H1 (cell line): Measurements from ENCODE around the gene LOXHD1.

Source experiments
- CBX5 ChIP-seq: fragments of 300-800, 300-1000 bp; sonication (generic); IDR thresholded peaks from 2 replicates; pipeline ENCODE4 v1.7.1; 2016; ENCODE audit warnings: antibody characterized with exemption, low read length, low read depth
- CHD1 ChIP-seq: IDR thresholded peaks from 2 replicates; pipeline ENCODE4 v1.6.1; 2012; ENCODE audit warnings: low read depth, low read length, improper control_type of control experiment
- CREB1 ChIP-seq: IDR thresholded peaks from 2 replicates; pipeline ENCODE4 v1.6.1; 2012; ENCODE audit warnings: inconsistent platforms
- EP300 ChIP-seq, 2 experiments: IDR thresholded peaks; 1 replicate in 1 of 2; 2 replicates in 1 of 2; pipeline ENCODE4 v1.6.1; 2011 to 2012; ENCODE audit warnings: low read depth in 2 of 2, low read length in 2 of 2, mild to moderate bottlenecking in 2 of 2, borderline replicate concordance in 1 of 2, inconsistent platforms in 1 of 2, moderate library complexity in 1 of 2
- FOSL1 ChIP-seq: IDR thresholded peaks from 2 replicates; pipeline ENCODE4 v1.6.1; 2011; ENCODE audit warnings: mild to moderate bottlenecking, low read depth, low read length, moderate library complexity; ENCODE audit not compliant: insufficient read depth
- GTF2F1 ChIP-seq: IDR thresholded peaks from 2 replicates; pipeline ENCODE4 v1.6.1; 2012; ENCODE audit warnings: low read depth, low read length, improper control_type of control experiment, borderline replicate concordance
- HDAC6 ChIP-seq: IDR thresholded peaks from one replicate; pipeline ENCODE4 v1.7.1; 2012; ENCODE audit warnings: low read depth, mild to moderate bottlenecking, inconsistent platforms, low read length, moderate library complexity
- JUN ChIP-seq: IDR thresholded peaks from 2 replicates; pipeline ENCODE4 v1.6.1; 2011; ENCODE audit warnings: low read depth, mild to moderate bottlenecking, improper control_type of control experiment, low read length
- POLR2A ChIP-seq, 2 experiments: IDR thresholded peaks; 1 replicate in 1 of 2; 2 replicates in 1 of 2; pipeline ENCODE4 v1.6.1; 2011; ENCODE audit warnings: low read depth in 2 of 2, low read length in 2 of 2, mild to moderate bottlenecking in 2 of 2; ENCODE audit errors: control extremely low read depth in 1 of 2
- POLR2AphosphoS5 ChIP-seq: IDR thresholded peaks from 2 replicates; pipeline ENCODE4 v1.6.1; 2011; ENCODE audit warnings: low read depth, low read length
- SIN3A ChIP-seq, 2 experiments: IDR thresholded peaks in 1 of 2; conservative IDR thresholded peaks in 1 of 2; 2 replicates each; pipeline ENCODE4 v1.6.1; 2011 to 2012; ENCODE audit warnings: low read length in 2 of 2, improper control_type of control experiment in 1 of 2, low read depth in 1 of 2, mild to moderate bottlenecking in 1 of 2
- YY1 ChIP-seq: IDR thresholded peaks from 2 replicates; pipeline ENCODE4 v1.6.1; 2011; ENCODE audit warnings: low read depth, mild to moderate bottlenecking, low read length
- TF ChIP-seq, protein P1 (sequence below), 3 experiments: IDR thresholded peaks; 1 replicate in 2 of 3; 2 replicates in 1 of 3; pipeline versions ENCODE4 v1.5.1 to v1.6.1; 2011; ENCODE audit warnings: low read length in 3 of 3, mild to moderate bottlenecking in 3 of 3, inconsistent platforms in 2 of 3, low read depth in 1 of 3, moderate library complexity in 1 of 3; ENCODE audit not compliant: insufficient read depth in 1 of 3; ENCODE audit errors: control extremely low read depth in 1 of 3
- TF ChIP-seq, protein P2 (sequence below): IDR thresholded peaks from 2 replicates; pipeline ENCODE4 v1.6.1; 2012; ENCODE audit warnings: low read length, inconsistent platforms

DNA sequence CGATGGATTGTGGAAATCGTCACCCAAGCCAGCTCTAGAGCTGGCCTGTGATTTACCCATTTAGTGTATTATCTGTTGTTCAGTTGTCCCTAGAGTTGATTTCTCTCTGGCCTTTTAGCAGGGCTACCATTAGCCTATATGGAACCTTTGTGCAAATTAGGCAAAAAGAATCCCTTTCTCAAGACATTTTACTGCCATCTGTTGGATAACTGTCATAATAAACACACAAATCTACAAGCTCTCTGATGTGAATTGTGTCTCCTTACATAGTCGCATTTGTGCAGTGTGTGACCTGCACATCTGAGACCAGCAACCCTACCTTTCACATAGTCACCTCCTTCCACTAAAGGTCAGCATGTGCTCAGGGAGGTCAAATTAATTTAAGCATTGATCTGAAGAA lies 34.0 kb downstream of the LOXHD1 start:
- no peak for TF ChIP-seq POLR2A (IDR thresholded peaks at IDR 0.05; ENCODE audit: control extremely low read depth in 1 of 2, low read depth in 2 of 2, low read length in 2 of 2)
- no peak for TF ChIP-seq EP300 (IDR thresholded peaks at IDR 0.05; ENCODE audit: borderline replicate concordance in 1 of 2, low read depth in 2 of 2, low read length in 2 of 2)
- TF ChIP-seq CBX5, result no peak
- TF ChIP-seq, protein P1, sequence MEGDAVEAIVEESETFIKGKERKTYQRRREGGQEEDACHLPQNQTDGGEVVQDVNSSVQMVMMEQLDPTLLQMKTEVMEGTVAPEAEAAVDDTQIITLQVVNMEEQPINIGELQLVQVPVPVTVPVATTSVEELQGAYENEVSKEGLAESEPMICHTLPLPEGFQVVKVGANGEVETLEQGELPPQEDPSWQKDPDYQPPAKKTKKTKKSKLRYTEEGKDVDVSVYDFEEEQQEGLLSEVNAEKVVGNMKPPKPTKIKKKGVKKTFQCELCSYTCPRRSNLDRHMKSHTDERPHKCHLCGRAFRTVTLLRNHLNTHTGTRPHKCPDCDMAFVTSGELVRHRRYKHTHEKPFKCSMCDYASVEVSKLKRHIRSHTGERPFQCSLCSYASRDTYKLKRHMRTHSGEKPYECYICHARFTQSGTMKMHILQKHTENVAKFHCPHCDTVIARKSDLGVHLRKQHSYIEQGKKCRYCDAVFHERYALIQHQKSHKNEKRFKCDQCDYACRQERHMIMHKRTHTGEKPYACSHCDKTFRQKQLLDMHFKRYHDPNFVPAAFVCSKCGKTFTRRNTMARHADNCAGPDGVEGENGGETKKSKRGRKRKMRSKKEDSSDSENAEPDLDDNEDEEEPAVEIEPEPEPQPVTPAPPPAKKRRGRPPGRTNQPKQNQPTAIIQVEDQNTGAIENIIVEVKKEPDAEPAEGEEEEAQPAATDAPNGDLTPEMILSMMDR (IDR thresholded peaks at IDR 0.05; ENCODE audit: control extremely low read depth in 1 of 3, insufficient read depth in 1 of 3, low read depth in 1 of 3, low read length in 3 of 3), result peak in 2 of 3 experiments; percentile 4 to 19; a peak in 2 of 4 replicates
- no peak for TF ChIP-seq HDAC6
- TF ChIP-seq JUN, result no peak
- no peak for TF ChIP-seq GTF2F1
- TF ChIP-seq SIN3A (conservative IDR thresholded peaks at IDR 0.05 in 1 of 2, IDR thresholded peaks at IDR 0.05 in 1 of 2; ENCODE audit: low read depth in 1 of 2, low read length in 2 of 2), result no peak
- TF ChIP-seq CHD1, result no peak
- no peak for TF ChIP-seq POLR2AphosphoS5
- no peak for TF ChIP-seq FOSL1
- TF ChIP-seq, protein P2, sequence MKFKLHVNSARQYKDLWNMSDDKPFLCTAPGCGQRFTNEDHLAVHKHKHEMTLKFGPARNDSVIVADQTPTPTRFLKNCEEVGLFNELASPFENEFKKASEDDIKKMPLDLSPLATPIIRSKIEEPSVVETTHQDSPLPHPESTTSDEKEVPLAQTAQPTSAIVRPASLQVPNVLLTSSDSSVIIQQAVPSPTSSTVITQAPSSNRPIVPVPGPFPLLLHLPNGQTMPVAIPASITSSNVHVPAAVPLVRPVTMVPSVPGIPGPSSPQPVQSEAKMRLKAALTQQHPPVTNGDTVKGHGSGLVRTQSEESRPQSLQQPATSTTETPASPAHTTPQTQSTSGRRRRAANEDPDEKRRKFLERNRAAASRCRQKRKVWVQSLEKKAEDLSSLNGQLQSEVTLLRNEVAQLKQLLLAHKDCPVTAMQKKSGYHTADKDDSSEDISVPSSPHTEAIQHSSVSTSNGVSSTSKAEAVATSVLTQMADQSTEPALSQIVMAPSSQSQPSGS, result no peak
- no peak for TF ChIP-seq YY1
- no peak for TF ChIP-seq CREB1
